NB4 (cell line): ENCODE measurements around the gene MMADHC.

Source experiments
- DNase-seq: peaks from one replicate; pipeline ENCODE4 v3.0.0; 2010; ENCODE audit warnings: low read depth
- H3K4me3 ChIP-seq: one replicate; pipeline ENCODE4 v1.5.1; 2011; ENCODE audit warnings: mild to moderate bottlenecking, low read depth, low read length, moderate library complexity
- CTCF ChIP-seq: IDR thresholded peaks from one replicate; pipeline ENCODE4 v1.5.1; 2012; ENCODE audit warnings: low read depth, low read length
- MAX ChIP-seq: IDR thresholded peaks from 2 replicates; pipeline ENCODE4 v1.6.1; 2011; ENCODE audit warnings: low read depth, low read length
- MYC ChIP-seq: IDR thresholded peaks from 2 replicates; pipeline ENCODE4 v1.6.1; 2011; ENCODE audit warnings: low read depth, low read length
- POLR2A ChIP-seq: IDR thresholded peaks from 2 replicates; pipeline ENCODE4 v1.6.1; 2011; ENCODE audit warnings: mild to moderate bottlenecking; ENCODE audit not compliant: insufficient read length; ENCODE audit errors: extremely low read depth

Gene MMADHC

GRCh38 chr2:149527998-149528755 is 59.4 kb downstream of the MMADHC start:
- H3K4me3 ChIP-seq: no peak overlapping the region
- DNase-seq: no peak
- TF ChIP-seq MYC: no peak
- no peak for TF ChIP-seq MAX
- no peak for TF ChIP-seq CTCF
- no peak for TF ChIP-seq POLR2A

GRCh38 chr2:149526689-149527088 is 60.9 kb downstream of the MMADHC start:
- no peak overlapping the region for H3K4me3 ChIP-seq
- no peak for DNase-seq
- TF ChIP-seq CTCF (no peak), MYC (no peak), POLR2A (no peak), MAX (no peak)

GRCh38 chr2:149525323-149525722 is 62.3 kb downstream of the MMADHC start:
- no peak for DNase-seq
- no peak overlapping the region for H3K4me3 ChIP-seq
- no peak for TF ChIP-seq MAX
